Nephron progenitor cell (in vitro differentiated cells): ENCODE measurements around the gene FGF21.
"Not testable (repeated sequence)": the region's sequence is repeated elsewhere in the genome, so short reads cannot be mapped to it uniquely, and the experiment has no call there.

Source experiments
- DNase-seq: peaks from one replicate; pipeline ENCODE4 v3.0.0; 2021
- H3K27ac Mint-ChIP-seq: 2 replicates; pipeline ENCODE4 v1.8.0; 2021; ENCODE audit warnings: mild to moderate bottlenecking, moderate library complexity, mixed read lengths
- H3K27me3 Mint-ChIP-seq: 2 replicates; pipeline ENCODE4 v1.8.0; 2021; ENCODE audit warnings: mild to moderate bottlenecking, low read depth, mixed read lengths; ENCODE audit not compliant: poor library complexity
- H3K36me3 Mint-ChIP-seq: 2 replicates; pipeline ENCODE4 v1.8.0; 2021; ENCODE audit warnings: low read depth, mixed read lengths
- H3K4me1 Mint-ChIP-seq: 2 replicates; pipeline ENCODE4 v1.8.0; 2021; ENCODE audit warnings: mixed read lengths
- H3K4me3 Mint-ChIP-seq: 2 replicates; pipeline ENCODE4 v1.8.0; 2021; ENCODE audit warnings: mild to moderate bottlenecking, moderate library complexity, mixed read lengths
- H3K9me3 Mint-ChIP-seq: 2 replicates; pipeline ENCODE4 v1.8.0; 2021; ENCODE audit warnings: mild to moderate bottlenecking, moderate library complexity, mixed read lengths
- CTCF ChIP-seq: fragments of 200-600 bp; sonication (generic); IDR thresholded peaks from 2 replicates; pipeline ENCODE4 v1.5.0; 2021; ENCODE audit warnings: antibody characterized with exemption

FGF21 gene

GRCh38 chr19:48714759-48715675, 40.3 kb upstream of the FGF21 start:
- peaks cover 15% of the 10 kb centered on the region for H3K9me3 Mint-ChIP-seq
- peak overlapping the region; percentile 87 for H3K4me3 Mint-ChIP-seq
- TF ChIP-seq CTCF = no peak
- peak overlapping the region; percentile 91 for H3K27ac Mint-ChIP-seq
- H3K27me3 Mint-ChIP-seq = peaks cover 10% of the 10 kb centered on the region
- no peak for DNase-seq
- peaks cover 9% of the 10 kb centered on the region for H3K36me3 Mint-ChIP-seq
- H3K4me1 Mint-ChIP-seq = peaks cover 64% of the 10 kb centered on the region

- peak overlapping the region; percentile 87 for H3K4me3 Mint-ChIP-seq
- H3K9me3 Mint-ChIP-seq = peaks cover 15% of the 10 kb centered on the region
- H3K36me3 Mint-ChIP-seq = peaks cover 9% of the 10 kb centered on the region
- H3K27ac Mint-ChIP-seq = peak overlapping the region; percentile 22
- H3K4me1 Mint-ChIP-seq = peaks cover 71% of the 10 kb centered on the region
- peaks cover 10% of the 10 kb centered on the region for H3K27me3 Mint-ChIP-seq
- TF ChIP-seq CTCF = no peak
- DNase-seq = no peak
Observed at GRCh38 chr19:48715681-48716171, 39.6 kb upstream of the FGF21 start.

- peak overlapping the region; percentile 62 for H3K27ac Mint-ChIP-seq
- no peak for TF ChIP-seq CTCF
- DNase-seq = peak; percentile 63
- H3K4me3 Mint-ChIP-seq = peak overlapping the region; percentile 61
- H3K9me3 Mint-ChIP-seq = peaks cover 9% of the 10 kb centered on the region
- peaks cover 77% of the 10 kb centered on the region for H3K4me1 Mint-ChIP-seq
- H3K27me3 Mint-ChIP-seq = peaks cover 10% of the 10 kb centered on the region
- H3K36me3 Mint-ChIP-seq = no peaks in the 10 kb centered on the region
Observed at GRCh38 chr19:48716562-48717291, 38.6 kb upstream of the FGF21 start.

GRCh38 chr19:48718106-48718505, 37.2 kb upstream of the FGF21 start:
- H3K27ac Mint-ChIP-seq, H3K27me3 Mint-ChIP-seq, H3K36me3 Mint-ChIP-seq, DNase-seq, H3K9me3 Mint-ChIP-seq: not testable (repeated sequence)
- Mint-ChIP-seq H3K4me1 (peaks cover 70% of the 10 kb centered on the region), H3K4me3 (peak overlapping the region; percentile 8)

GRCh38 chr19:48718711-48719231, 36.6 kb upstream of the FGF21 start:
- H3K4me1 Mint-ChIP-seq = peaks cover 63% of the 10 kb centered on the region

More at GRCh38 chr19:48718711-48719231, 36.6 kb upstream of the FGF21 start:
- Mint-ChIP-seq H3K9me3 (no peaks in the 10 kb centered on the region), H3K4me3 (peak overlapping the region; percentile 68), H3K27me3 (peaks cover 6% of the 10 kb centered on the region), H3K27ac (peak overlapping the region; percentile 63), H3K36me3 (no peaks in the 10 kb centered on the region)
- no peak for TF ChIP-seq CTCF
- DNase-seq = no peak
